HEK293 (cell line): Measurements from ENCODE around the gene FAM184A.

Source experiments
- AEBP2 ChIP-seq: fragments of 450-650 bp; formaldehyde crosslinking; IDR thresholded peaks from 2 replicates; pipeline ENCODE4 v1.5.1; 2016; ENCODE audit warnings: missing biosample characterization, missing genetic modification characterization, borderline replicate concordance
- BCL11A ChIP-seq: fragments of 450-650 bp; formaldehyde crosslinking; IDR thresholded peaks from 2 replicates; pipeline ENCODE4 v1.5.1; 2016; ENCODE audit warnings: low read depth, missing biosample characterization, missing genetic modification characterization
- CTCF ChIP-seq: fragments of 450-650 bp; formaldehyde crosslinking; IDR thresholded peaks from 2 replicates; pipeline ENCODE4 v1.5.1; 2016; ENCODE audit warnings: missing biosample characterization, missing genetic modification characterization
- FEZF1 ChIP-seq: fragments of 450-650 bp; formaldehyde crosslinking; IDR thresholded peaks from 2 replicates; pipeline ENCODE4 v1.5.1; 2016; ENCODE audit warnings: missing biosample characterization, missing genetic modification characterization
- IKZF3 ChIP-seq: fragments of 450-650 bp; IDR thresholded peaks from 2 replicates; pipeline ENCODE4 v1.5.0; 2018; ENCODE audit warnings: missing biosample characterization, mild to moderate bottlenecking, missing genetic modification characterization, moderate library complexity
- KLF16 ChIP-seq: fragments of 450-650 bp; formaldehyde crosslinking; IDR thresholded peaks from 2 replicates; pipeline ENCODE4 v1.5.1; 2017; ENCODE audit warnings: missing biosample characterization, missing genetic modification characterization
- MZF1 ChIP-seq: fragments of 450-650 bp; formaldehyde crosslinking; IDR thresholded peaks from 2 replicates; pipeline ENCODE4 v1.5.1; 2017; ENCODE audit warnings: missing biosample characterization, missing genetic modification characterization, borderline replicate concordance
- SP2 ChIP-seq: fragments of 450-650 bp; formaldehyde crosslinking; IDR thresholded peaks from 2 replicates; pipeline ENCODE4 v1.5.1; 2016; ENCODE audit warnings: missing biosample characterization, missing genetic modification characterization
- SP7 ChIP-seq: fragments of 450-650 bp; formaldehyde crosslinking; IDR thresholded peaks from 2 replicates; pipeline ENCODE4 v1.5.1; 2016; ENCODE audit warnings: missing biosample characterization, missing genetic modification characterization
- ZBTB21 ChIP-seq: fragments of 450-650 bp; formaldehyde crosslinking; IDR thresholded peaks from 2 replicates; pipeline ENCODE4 v1.5.1; 2017; ENCODE audit warnings: missing biosample characterization, missing genetic modification characterization
- ZBTB26 ChIP-seq: fragments of 450-650 bp; formaldehyde crosslinking; optimal IDR thresholded peaks from 2 replicates; pipeline ENCODE3; 2016; ENCODE audit warnings: missing biosample characterization, mild to moderate bottlenecking, missing genetic modification characterization
- ZBTB48 ChIP-seq: fragments of 450-650 bp; formaldehyde crosslinking; IDR thresholded peaks from 2 replicates; pipeline ENCODE4 v1.5.1; 2016; ENCODE audit warnings: missing biosample characterization, missing genetic modification characterization
- ZEB2 ChIP-seq: fragments of 450-650 bp; formaldehyde crosslinking; IDR thresholded peaks from 2 replicates; pipeline ENCODE4 v1.5.1; 2016; ENCODE audit warnings: missing biosample characterization, missing genetic modification characterization
- ZFP41 ChIP-seq: fragments of 450-650 bp; formaldehyde crosslinking; IDR thresholded peaks from 2 replicates; pipeline ENCODE4 v1.5.1; 2016; ENCODE audit warnings: missing biosample characterization, missing genetic modification characterization, borderline replicate concordance
- ZFP69B ChIP-seq: fragments of 450-650 bp; formaldehyde crosslinking; IDR thresholded peaks from 2 replicates; pipeline ENCODE4 v1.5.1; 2016; ENCODE audit warnings: missing biosample characterization, missing genetic modification characterization
- ZNF133 ChIP-seq: fragments of 450-650 bp; formaldehyde crosslinking; IDR thresholded peaks from 2 replicates; pipeline ENCODE4 v1.5.1; 2016; ENCODE audit warnings: missing biosample characterization, missing genetic modification characterization
- ZNF175 ChIP-seq: fragments of 450-650 bp; formaldehyde crosslinking; IDR thresholded peaks from 2 replicates; pipeline ENCODE4 v1.5.1; 2016; ENCODE audit warnings: missing biosample characterization, missing genetic modification characterization
- ZNF24 ChIP-seq: fragments of 450-650 bp; formaldehyde crosslinking; IDR thresholded peaks from 2 replicates; pipeline ENCODE4 v1.5.1; 2016; ENCODE audit warnings: missing biosample characterization, missing genetic modification characterization
- ZNF335 ChIP-seq: fragments of 450-650 bp; formaldehyde crosslinking; conservative IDR thresholded peaks from 2 replicates; pipeline ENCODE4 v1.5.1; 2016; ENCODE audit warnings: missing biosample characterization, missing genetic modification characterization
- ZNF341 ChIP-seq: fragments of 450-650 bp; formaldehyde crosslinking; IDR thresholded peaks from 2 replicates; pipeline ENCODE4; 2016; ENCODE audit warnings: low read depth, missing biosample characterization, missing genetic modification characterization
- ZNF362 ChIP-seq: fragments of 450-650 bp; formaldehyde crosslinking; IDR thresholded peaks from 2 replicates; pipeline ENCODE4 v1.5.1; 2016; ENCODE audit warnings: missing biosample characterization, missing genetic modification characterization
- ZNF398 ChIP-seq: fragments of 450-650 bp; formaldehyde crosslinking; IDR thresholded peaks from 2 replicates; pipeline ENCODE4 v1.5.1; 2017; ENCODE audit warnings: missing biosample characterization, missing genetic modification characterization
- ZNF449 ChIP-seq: fragments of 450-650 bp; formaldehyde crosslinking; IDR thresholded peaks from 2 replicates; pipeline ENCODE4 v1.5.1; 2017; ENCODE audit warnings: missing biosample characterization, mild to moderate bottlenecking, missing genetic modification characterization, moderate library complexity
- ZNF548 ChIP-seq: fragments of 450-650 bp; formaldehyde crosslinking; IDR thresholded peaks from 2 replicates; pipeline ENCODE4 v1.5.1; 2016; ENCODE audit warnings: missing biosample characterization, missing genetic modification characterization
- ZNF561 ChIP-seq: fragments of 450-650 bp; IDR thresholded peaks from 2 replicates; pipeline ENCODE4 v1.5.1; 2018; ENCODE audit warnings: missing biosample characterization, missing genetic modification characterization, borderline replicate concordance
- ZNF600 ChIP-seq: fragments of 450-650 bp; formaldehyde crosslinking; IDR thresholded peaks from 2 replicates; pipeline ENCODE4 v1.5.1; 2016; ENCODE audit warnings: missing biosample characterization, missing genetic modification characterization
- ZNF621 ChIP-seq: fragments of 450-650 bp; formaldehyde crosslinking; IDR thresholded peaks from 2 replicates; pipeline ENCODE4 v1.5.1; 2017; ENCODE audit warnings: missing biosample characterization, missing genetic modification characterization
- ZNF658 ChIP-seq: fragments of 450-650 bp; formaldehyde crosslinking; IDR thresholded peaks from 2 replicates; pipeline ENCODE4; 2016; ENCODE audit warnings: missing biosample characterization, missing genetic modification characterization
- ZNF76 ChIP-seq: fragments of 450-650 bp; formaldehyde crosslinking; IDR thresholded peaks from 2 replicates; pipeline ENCODE4; 2016; ENCODE audit warnings: low read depth, missing biosample characterization, missing genetic modification characterization, borderline replicate concordance
- ZNF792 ChIP-seq: fragments of 450-650 bp; formaldehyde crosslinking; IDR thresholded peaks from 2 replicates; pipeline ENCODE4 v1.5.1; 2016; ENCODE audit warnings: missing biosample characterization, missing genetic modification characterization
- ZXDB ChIP-seq: fragments of 450-650 bp; formaldehyde crosslinking; IDR thresholded peaks from 2 replicates; pipeline ENCODE4 v1.5.1; 2016; ENCODE audit warnings: missing biosample characterization, missing genetic modification characterization

Gene FAM184A

GRCh38 chr6:119078376-119079282 lies at the start of gene FAM184A (continued):
- TF ChIP-seq ZNF449 (tag by site-specific recombination), result 0 out of 2 replicates have a peak, but pooled peaks have one; percentile 15
- TF ChIP-seq FEZF1 (tag by site-specific recombination), result 0 out of 2 replicates have a peak, but pooled peaks have one; percentile 15
- peak; percentile 76 for TF ChIP-seq ZBTB48 (tag by site-specific recombination)
- peak; percentile 41; the same call in 1 of the 2 replicates for TF ChIP-seq ZBTB21 (tag by site-specific recombination)
- peak; percentile 80 for TF ChIP-seq ZNF335 (tag by site-specific recombination)
- peak; percentile 21; the same call in 1 of the 2 replicates for TF ChIP-seq ZNF76 (tag by site-specific recombination)
- peak; percentile 33; the same call in 1 of the 2 replicates for TF ChIP-seq SP2 (tag by site-specific recombination)
- no peak for TF ChIP-seq ZFP41 (tag by site-specific recombination)
- no peak for TF ChIP-seq ZNF548 (tag by site-specific recombination)
- peak; percentile 76 for TF ChIP-seq ZNF600
- TF ChIP-seq IKZF3 (tag by site-specific recombination), result no peak
- TF ChIP-seq ZBTB26, result peak; percentile 78
- peak; percentile 48; the same call in 1 of the 2 replicates for TF ChIP-seq ZNF341 (tag by site-specific recombination)
- peak; percentile 95 for TF ChIP-seq CTCF (tag by site-specific recombination)
- no peak for TF ChIP-seq ZNF175
- TF ChIP-seq ZEB2 (tag by site-specific recombination), result peak; percentile 89
- TF ChIP-seq SP7, result peak; percentile 61
- no peak for TF ChIP-seq AEBP2 (tag by site-specific recombination)
- TF ChIP-seq ZNF561 (tag by site-specific recombination), result no peak; the same call in 1 of the 2 replicates
- TF ChIP-seq ZNF133 (tag by site-specific recombination), result no peak
- TF ChIP-seq ZNF362 (tag by site-specific recombination), result peak; percentile 83
- TF ChIP-seq ZNF658 (tag by site-specific recombination), result no peak
- no peak for TF ChIP-seq ZNF792 (tag by site-specific recombination)
- no peak for TF ChIP-seq ZNF621
- TF ChIP-seq ZNF398 (tag by site-specific recombination), result 0 out of 2 replicates have a peak, but pooled peaks have one; percentile 21
- 0 out of 2 replicates have a peak, but pooled peaks have one; percentile 25 for TF ChIP-seq KLF16 (tag by site-specific recombination)
- TF ChIP-seq ZNF24, result peak; percentile 64; the same call in 1 of the 2 replicates
- peak; percentile 28; the same call in 1 of the 2 replicates for TF ChIP-seq BCL11A (tag by site-specific recombination)
- TF ChIP-seq MZF1 (tag by site-specific recombination), result peak; percentile 88
- peak; percentile 74 for TF ChIP-seq ZFP69B (tag by site-specific recombination)
- peak; percentile 76 for TF ChIP-seq ZXDB (tag by site-specific recombination)
